Tibial nerve (tissue), 4 donors: ENCODE data around the gene RALBP1.

Experiments
- CTCF ChIP-seq, 5 experiments: fragments of 200-600 bp in 3 of 5; fragments of 450-650 bp in 2 of 5; sonication (generic) in 3 of 5; IDR thresholded peaks; one replicate each; pipeline ENCODE4 v1.5.1; 2016 to 2019; ENCODE audit warnings: antibody characterized with exemption in 5 of 5, mild to moderate bottlenecking in 3 of 5, moderate library complexity in 2 of 5
- EP300 ChIP-seq, 2 donors: sonication (generic); formaldehyde crosslinking; IDR thresholded peaks; one replicate each; pipeline ENCODE4 v1.6.1; 2017; ENCODE audit warnings: antibody characterized with exemption in 2 of 2, mild to moderate bottlenecking in 1 of 2

GRCh38 chr18:9483526-9483925 is 8.2 kb downstream of the RALBP1 start:
- no peak for TF ChIP-seq CTCF (IDR thresholded peaks at IDR 0.05)
- no peak for TF ChIP-seq EP300 (IDR thresholded peaks at IDR 0.05)
